HG02571 (cell line): Measurements from ENCODE around the gene UBALD1.
"Not testable (repeated sequence)": the region's sequence is repeated elsewhere in the genome, so short reads cannot be mapped to it uniquely, and the experiment has no call there.

Experiments
- ATAC-seq: cut with Tn5 transposase; IDR thresholded peaks from one replicate; pipeline ENCODE4 v1.9.1; 2021; ENCODE audit warnings: mild to moderate bottlenecking, moderate library complexity; ENCODE audit not compliant: unreplicated experiment

Gene UBALD1

GRCh38 chr16:4599037-4599436 is 15.7 kb downstream of the UBALD1 start:
- ATAC-seq = no peak

GRCh38 chr16:4597174-4597573 is 17.5 kb downstream of the UBALD1 start:
- ATAC-seq = no peak

GRCh38 chr16:4594433-4595410 is 20.0 kb downstream of the UBALD1 start:
- no peak for ATAC-seq

GRCh38 chr16:4593086-4593485 is 21.6 kb downstream of the UBALD1 start:
- ATAC-seq = no peak

GRCh38 chr16:4591706-4592470 is 22.8 kb downstream of the UBALD1 start:
- ATAC-seq = no peak

GRCh38 chr16:4591191-4591590 is 23.5 kb downstream of the UBALD1 start:
- ATAC-seq = no peak

- no peak for ATAC-seq
Observed at GRCh38 chr16:4588961-4589360, 25.7 kb downstream of the UBALD1 start.

- ATAC-seq = no peak
Observed at GRCh38 chr16:4588386-4588785, 26.3 kb downstream of the UBALD1 start.

- ATAC-seq = no peak
Observed at GRCh38 chr16:4586291-4586690, 28.4 kb downstream of the UBALD1 start.

- ATAC-seq = no peak
Observed at GRCh38 chr16:4583906-4584305, 30.8 kb downstream of the UBALD1 start.

GRCh38 chr16:4580250-4580649 is 34.4 kb downstream of the UBALD1 start:
- no peak for ATAC-seq

- no peak for ATAC-seq
Observed at GRCh38 chr16:4578961-4579530, 35.6 kb downstream of the UBALD1 start.

GRCh38 chr16:4576008-4576407 is 38.7 kb downstream of the UBALD1 start:
- ATAC-seq = no peak

- ATAC-seq = no peak
Observed at GRCh38 chr16:4574919-4575705, 39.6 kb downstream of the UBALD1 start.

- ATAC-seq = not testable (repeated sequence)
Observed at GRCh38 chr16:4573926-4574325, 40.8 kb downstream of the UBALD1 start.

- no peak for ATAC-seq
Observed at GRCh38 chr16:4572715-4573114, 42.0 kb downstream of the UBALD1 start.

- ATAC-seq = no peak
Observed at GRCh38 chr16:4570688-4571321, 43.9 kb downstream of the UBALD1 start.

GRCh38 chr16:4570086-4570485 is 44.6 kb downstream of the UBALD1 start:
- no peak for ATAC-seq

- ATAC-seq = no peak
Observed at GRCh38 chr16:4566144-4566543, 48.5 kb downstream of the UBALD1 start.

- ATAC-seq = no peak
Observed at GRCh38 chr16:4564661-4565267, 49.9 kb downstream of the UBALD1 start.
